Measurements from ENCODE around the gene PTCH2.
"Not testable (repeated sequence)": the region's sequence is repeated elsewhere in the genome, so short reads cannot be mapped to it uniquely, and the experiment has no call there.

The PTCH2 gene

DNA sequence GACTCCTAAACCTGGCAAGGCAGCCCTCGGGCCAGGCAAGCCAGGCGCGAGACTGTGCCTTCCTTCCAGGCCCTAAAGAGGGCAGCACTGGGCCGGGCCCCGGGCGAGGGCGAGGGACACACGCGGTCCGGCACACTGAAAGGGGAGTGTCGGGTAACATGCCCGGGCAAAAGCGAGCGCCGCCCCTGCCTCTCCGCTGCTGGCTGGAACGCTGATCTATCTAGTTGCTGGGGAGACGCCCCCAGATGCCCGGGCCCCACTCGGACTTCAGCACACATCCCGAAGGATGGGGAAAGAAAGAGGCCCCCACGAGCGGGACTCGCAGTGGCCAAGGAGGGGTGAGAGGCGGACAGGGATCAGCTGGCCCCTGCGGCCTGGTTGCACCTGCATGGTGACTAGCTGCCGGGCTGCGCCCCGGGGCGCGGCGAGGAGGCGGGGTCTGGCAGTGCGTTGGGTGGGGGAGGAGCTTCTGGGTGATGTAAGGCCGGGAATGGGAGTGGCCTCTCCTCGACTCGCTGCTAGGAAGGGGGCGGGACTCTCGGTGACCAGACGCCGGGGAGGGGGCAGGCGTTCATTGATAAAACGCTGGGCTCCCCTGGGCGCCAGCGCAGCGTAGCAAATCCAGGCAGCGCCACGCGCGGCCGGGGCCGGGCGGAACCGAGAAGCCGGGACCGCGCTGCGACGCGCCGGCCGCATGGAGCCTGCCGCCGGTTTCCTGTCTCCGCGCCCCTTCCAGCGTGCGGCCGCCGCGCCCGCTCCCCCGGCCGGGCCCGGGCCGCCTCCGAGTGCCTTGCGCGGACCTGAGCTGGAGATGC, 43.1 kb downstream of the PTCH2 start, which contains the start of gene PLK3:
PLK3 (plus strand) TSS at position 608 of the 815 bp plus-strand sequence; CDS start at position 695, 87 bp downstream.
- peak; percentile 98 for DNase-seq

GRCh38 chr1:44798481-44799365, 44.3 kb downstream of the PTCH2 start:
- DNase-seq, result peak; percentile 37

DNA sequence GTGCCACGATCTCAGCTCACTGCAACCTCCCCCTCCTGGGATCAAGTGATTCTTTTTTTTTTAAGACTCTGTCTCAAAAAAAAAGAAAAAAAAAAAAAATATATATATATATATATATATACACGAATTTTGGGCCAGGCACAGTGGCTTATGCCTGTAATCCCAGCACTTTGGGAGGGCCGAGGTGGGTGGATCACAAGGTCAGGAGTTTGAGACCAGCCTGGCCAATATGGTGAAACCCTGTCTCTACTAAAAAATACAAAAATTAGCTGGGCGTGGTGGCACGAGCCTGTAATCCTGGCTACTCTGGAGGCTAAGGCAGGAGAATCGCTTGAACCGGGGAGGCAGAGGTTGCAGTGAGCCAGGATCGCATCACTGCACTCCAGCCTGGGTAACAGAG, 45.2 kb downstream of the PTCH2 start:
- DNase-seq, result not testable (repeated sequence)

- no peak for DNase-seq
Measured at GRCh38 chr1:44792736-44793502, 50.1 kb downstream of the PTCH2 start.

- no peak for DNase-seq
Measured at GRCh38 chr1:44790968-44791801, 51.9 kb downstream of the PTCH2 start.

GRCh38 chr1:44788120-44788860, 54.8 kb downstream of the PTCH2 start, which contains the start of gene BEST4:
TSS of gene BEST4 (minus strand) at chr1:44788170. CDS start at chr1:44787705, 465 bp downstream.
- DNase-seq, result no peak

GRCh38 chr1:44787506-44787905, 55.5 kb downstream of the PTCH2 start:
- DNase-seq, result no peak

- no peak for DNase-seq
Measured at GRCh38 chr1:44786841-44787426, 56.1 kb downstream of the PTCH2 start.

- DNase-seq, result no peak
Measured at GRCh38 chr1:44786138-44786840, 56.8 kb downstream of the PTCH2 start.

- DNase-seq, result no peak
Measured at GRCh38 chr1:44785501-44786137, 57.4 kb downstream of the PTCH2 start.

- no peak for DNase-seq
Measured at GRCh38 chr1:44785029-44785380, 58.0 kb downstream of the PTCH2 start.

GRCh38 chr1:44784094-44785028, 58.7 kb downstream of the PTCH2 start:
- no peak for DNase-seq

- DNase-seq, result no peak
Measured at GRCh38 chr1:44783697-44784093, 59.4 kb downstream of the PTCH2 start.

DNA sequence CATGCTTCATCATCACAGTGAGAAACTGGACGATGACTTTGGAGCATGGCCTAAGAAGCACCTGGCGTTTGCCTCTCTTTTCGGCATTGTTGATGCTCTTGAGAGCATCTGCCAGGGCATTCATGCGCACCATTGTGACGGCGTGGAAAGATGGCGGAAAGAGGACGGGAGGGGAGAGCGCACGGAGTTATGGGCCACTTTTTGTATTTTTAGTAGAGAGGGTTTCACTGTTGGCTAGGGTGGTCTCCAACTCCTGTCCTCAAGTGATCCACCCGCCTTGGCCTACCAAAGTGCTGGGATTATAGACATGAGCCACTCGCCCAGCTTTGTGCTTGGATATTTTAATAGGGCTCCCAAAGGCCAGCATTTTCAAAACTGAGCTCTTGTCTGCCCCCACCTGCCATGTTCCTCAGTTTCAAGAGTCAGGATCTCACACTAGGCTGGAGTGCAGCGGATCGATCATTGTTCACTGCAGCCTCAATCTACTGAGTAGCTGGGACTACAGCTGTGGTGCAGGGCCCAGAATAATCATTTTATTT, 62.4 kb downstream of the PTCH2 start:
- no peak for DNase-seq

- no peak for DNase-seq
Measured at GRCh38 chr1:44778705-44779576, 64.1 kb downstream of the PTCH2 start.

DNA sequence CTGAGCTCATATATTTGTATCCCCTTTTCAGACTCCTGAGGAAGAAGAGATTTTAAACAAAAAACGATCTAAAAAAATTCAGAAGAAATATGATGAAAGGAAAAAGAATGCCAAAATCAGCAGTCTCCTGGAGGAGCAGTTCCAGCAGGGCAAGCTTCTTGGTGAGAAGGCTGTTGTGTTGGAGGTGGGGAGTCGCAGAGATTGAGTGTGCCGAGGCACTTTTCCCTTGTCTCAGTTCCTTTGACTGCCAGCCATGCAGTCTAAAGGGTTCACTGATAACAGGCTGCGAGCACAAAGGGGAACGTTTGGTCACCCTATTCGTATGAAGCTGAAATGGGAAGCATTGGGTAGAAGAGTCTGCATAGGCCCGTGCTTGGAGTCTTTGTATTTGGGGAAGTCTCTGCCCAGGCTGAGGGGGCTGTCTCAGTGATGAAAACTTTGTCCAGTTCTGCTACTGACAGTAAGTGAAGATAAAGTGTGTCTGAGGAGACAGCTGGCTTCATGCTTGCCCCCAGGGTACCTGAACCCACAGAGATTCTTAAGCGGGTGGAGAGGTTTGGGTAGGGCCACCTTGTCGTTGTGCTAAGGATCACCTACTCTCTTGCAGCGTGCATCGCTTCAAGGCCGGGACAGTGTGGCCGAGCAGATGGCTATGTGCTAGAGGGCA, 65.0 kb downstream of the PTCH2 start:
- DNase-seq, result no peak

GRCh38 chr1:44777547-44777946, 65.5 kb downstream of the PTCH2 start:
- DNase-seq, result no peak
